ENCODE results near the gene NGLY1. TPM values are rescaled to one million over a fixed set of nuclear protein-coding genes. Genes with fewer than 3 reads are reported as not detected.

The NGLY1 gene
- total and polyA plus RNA-seq, 3 experiments from 2014 or later: 38.1 to 48.9 (median 44.8) TPM

DNA sequence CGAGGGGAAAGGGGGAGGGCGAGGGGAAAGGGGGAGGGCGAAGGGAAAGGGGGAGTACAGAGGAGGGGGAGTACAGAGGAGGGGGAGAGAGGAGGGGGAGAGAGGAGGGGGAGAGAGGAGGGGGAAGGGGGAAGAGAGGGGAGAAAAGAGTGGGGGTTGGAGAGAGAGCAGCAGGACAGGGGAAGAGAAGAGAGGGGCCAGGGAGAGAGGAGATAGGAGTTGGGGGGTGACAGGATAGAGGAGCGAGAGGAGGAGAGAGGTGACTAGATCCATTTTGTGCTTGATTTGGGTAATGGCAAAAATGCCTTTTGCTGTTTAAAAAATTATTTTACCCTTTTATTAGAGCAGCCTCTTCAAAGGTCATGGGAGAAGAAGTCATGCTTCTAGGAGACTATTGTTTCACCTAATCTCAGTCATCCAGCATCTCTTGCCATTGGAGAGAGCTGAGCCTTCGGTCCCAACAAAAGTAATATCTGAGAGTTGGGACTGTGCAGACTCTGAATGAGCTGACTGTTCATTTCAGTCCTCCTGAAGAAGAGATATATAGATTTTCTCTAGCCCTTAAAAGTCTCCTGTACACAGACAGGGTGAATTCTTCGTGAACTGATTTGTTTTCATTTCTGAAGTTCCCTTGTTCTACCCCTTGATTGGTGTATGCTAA, 103.5 kb downstream of the NGLY1 start:
- Histone ChIP-seq H3K9me3 (ENCODE audit: low read length) (no peaks in the 10 kb centered on the region), H3K4me1 (ENCODE audit: insufficient read depth, low read length) (no peaks in the 10 kb centered on the region), H3K27me3 (ENCODE audit: insufficient read depth, low read length, poor library complexity, severe bottlenecking) (no peaks in the 10 kb centered on the region), H3K4me3 (ENCODE audit: low read length) (no peak overlapping the region), H3K36me3 (ENCODE audit: insufficient read depth, low read length) (no peaks in the 10 kb centered on the region), H3K27ac (ENCODE audit: low read depth, low read length) (no peak overlapping the region)
- H3K27ac Mint-ChIP-seq: no peak overlapping the region
- no peaks in the 10 kb centered on the region for H3K4me1 Mint-ChIP-seq
- H3K27me3 Mint-ChIP-seq: peaks cover 0 to 7% of the 10 kb centered on the region in 2 donors
- H3K36me3 Mint-ChIP-seq: peaks cover 0 to 2% (median 0%) of the 10 kb centered on the region in 3 donors
- no peaks in the 10 kb centered on the region for H3K9me3 Mint-ChIP-seq
- H3K4me3 Mint-ChIP-seq: no peak overlapping the region
- no peak for DNase-seq
- POLR2A ChIA-PET: no interaction called here
- CTCF ChIA-PET: no interaction called here

DNA sequence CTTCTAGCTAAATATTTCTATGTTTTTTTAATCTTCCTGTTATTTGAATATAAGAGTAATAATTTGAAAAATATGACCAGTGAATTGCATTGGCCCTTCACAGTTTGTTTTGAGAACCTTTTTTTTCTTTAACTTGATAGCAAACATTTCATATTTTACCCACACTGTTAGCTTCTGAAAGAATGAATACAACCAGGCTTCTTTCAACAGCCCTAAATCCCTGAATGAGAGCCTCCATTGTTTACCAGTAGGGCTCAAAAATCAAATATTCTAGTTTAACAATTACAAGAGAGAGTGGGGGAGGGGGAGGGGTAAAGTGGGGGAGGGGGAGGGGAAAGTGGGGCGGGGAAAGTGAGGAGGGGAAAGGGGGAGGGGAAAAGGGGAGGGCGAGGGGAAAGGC, 104.1 kb downstream of the NGLY1 start:
- ChIA-PET CTCF (no interaction called here), POLR2A (no interaction called here)
- H3K9me3 Mint-ChIP-seq: no peaks in the 10 kb centered on the region
- no peaks in the 10 kb centered on the region for H3K27me3 ChIP-seq (ENCODE audit: insufficient read depth, low read length, poor library complexity, severe bottlenecking)
- DNase-seq: no peak
- H3K36me3 Mint-ChIP-seq: peaks cover 0 to 2% (median 0%) of the 10 kb centered on the region in 3 donors
- no peaks in the 10 kb centered on the region for H3K4me1 ChIP-seq (ENCODE audit: insufficient read depth, low read length)
- H3K27ac Mint-ChIP-seq: no peak overlapping the region
- no peak overlapping the region for H3K4me3 Mint-ChIP-seq
- H3K36me3 ChIP-seq (ENCODE audit: insufficient read depth, low read length): no peaks in the 10 kb centered on the region
- H3K27me3 Mint-ChIP-seq: peaks cover 0 to 9% of the 10 kb centered on the region in 2 donors
- no peak overlapping the region for H3K27ac ChIP-seq (ENCODE audit: low read depth, low read length)
- H3K4me1 Mint-ChIP-seq: no peaks in the 10 kb centered on the region
- H3K9me3 ChIP-seq (ENCODE audit: low read length): no peaks in the 10 kb centered on the region
- H3K4me3 ChIP-seq (ENCODE audit: low read length): no peak overlapping the region

DNA sequence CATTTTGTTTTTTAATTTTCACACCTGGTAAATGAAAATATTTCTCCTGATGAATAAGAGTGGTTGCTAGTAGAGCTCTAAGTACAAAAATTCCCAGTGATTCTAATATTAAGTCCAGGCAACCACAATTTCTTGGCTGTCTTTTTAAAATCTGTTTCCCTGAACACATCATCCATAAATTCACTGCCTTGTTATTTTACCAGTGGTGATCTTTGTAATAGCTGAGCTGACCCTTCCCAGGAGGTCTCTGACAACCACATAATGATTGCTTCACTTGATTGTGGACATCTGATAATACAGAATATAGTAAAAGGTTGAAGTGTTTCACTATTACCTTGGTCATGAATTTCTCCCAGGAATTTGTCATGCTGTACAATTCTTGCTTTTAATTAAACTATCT, 104.7 kb downstream of the NGLY1 start:
- DNase-seq: no peak
- Histone ChIP-seq H3K27me3 (ENCODE audit: insufficient read depth, low read length, poor library complexity, severe bottlenecking) (no peaks in the 10 kb centered on the region), H3K4me3 (ENCODE audit: low read length) (no peak overlapping the region), H3K36me3 (ENCODE audit: insufficient read depth, low read length) (no peaks in the 10 kb centered on the region), H3K9me3 (ENCODE audit: low read length) (no peaks in the 10 kb centered on the region), H3K27ac (ENCODE audit: low read depth, low read length) (no peak overlapping the region), H3K4me1 (ENCODE audit: insufficient read depth, low read length) (no peaks in the 10 kb centered on the region)
- no peak overlapping the region for H3K27ac Mint-ChIP-seq
- H3K27me3 Mint-ChIP-seq: peaks cover 0 to 9% of the 10 kb centered on the region in 2 donors
- no peaks in the 10 kb centered on the region for H3K9me3 Mint-ChIP-seq
- ChIA-PET CTCF (no interaction called here), POLR2A (no interaction called here)
- H3K4me1 Mint-ChIP-seq: no peaks in the 10 kb centered on the region
- H3K36me3 Mint-ChIP-seq: peaks cover 0 to 2% (median 0%) of the 10 kb centered on the region in 3 donors
- H3K4me3 Mint-ChIP-seq: no peak overlapping the region

GRCh38 chr3:25677121-25677520, 106.1 kb downstream of the NGLY1 start:
- no peaks in the 10 kb centered on the region for H3K4me1 Mint-ChIP-seq
- no peaks in the 10 kb centered on the region for H3K9me3 Mint-ChIP-seq
- ChIA-PET POLR2A (no interaction called here), CTCF (no interaction called here)
- no peaks in the 10 kb centered on the region for H3K27me3 ChIP-seq (ENCODE audit: insufficient read depth, low read length, poor library complexity, severe bottlenecking)
- no peaks in the 10 kb centered on the region for H3K36me3 ChIP-seq (ENCODE audit: insufficient read depth, low read length)
- H3K9me3 ChIP-seq (ENCODE audit: low read length): no peaks in the 10 kb centered on the region
- no peak for DNase-seq
- H3K4me1 ChIP-seq (ENCODE audit: insufficient read depth, low read length): no peaks in the 10 kb centered on the region
- H3K4me3 ChIP-seq (ENCODE audit: low read length): no peak overlapping the region
- H3K4me3 Mint-ChIP-seq: no peak overlapping the region
- no peak overlapping the region for H3K27ac Mint-ChIP-seq
- H3K27me3 Mint-ChIP-seq: peaks cover 0 to 9% of the 10 kb centered on the region in 2 donors
- H3K36me3 Mint-ChIP-seq: peaks cover 0 to 2% (median 0%) of the 10 kb centered on the region in 3 donors
- H3K27ac ChIP-seq (ENCODE audit: low read depth, low read length): no peak overlapping the region

DNA sequence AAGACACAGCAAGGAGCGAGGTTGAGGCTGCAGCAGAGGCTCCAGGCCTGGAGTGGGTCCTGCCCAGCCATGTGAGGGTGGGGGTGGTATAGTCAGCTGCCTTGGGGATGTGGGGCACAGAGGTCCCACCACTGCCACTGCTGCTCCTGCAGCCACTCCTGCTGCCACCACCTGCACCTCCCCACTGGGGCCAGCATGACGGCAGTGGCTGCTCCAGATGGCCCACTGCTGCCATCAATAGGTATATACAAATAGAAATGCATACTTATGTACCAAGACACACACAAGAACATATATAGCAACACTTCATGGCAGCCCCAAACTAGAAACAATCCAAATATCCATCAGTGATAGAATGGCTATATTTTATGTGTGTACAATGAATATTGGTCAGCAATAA, 108.6 kb downstream of the NGLY1 start:
- Histone ChIP-seq H3K4me1 (ENCODE audit: insufficient read depth, low read length) (no peaks in the 10 kb centered on the region), H3K36me3 (ENCODE audit: insufficient read depth, low read length) (no peaks in the 10 kb centered on the region), H3K4me3 (ENCODE audit: low read length) (no peak overlapping the region), H3K9me3 (ENCODE audit: low read length) (no peaks in the 10 kb centered on the region), H3K27ac (ENCODE audit: low read depth, low read length) (no peak overlapping the region), H3K27me3 (ENCODE audit: insufficient read depth, low read length, poor library complexity, severe bottlenecking) (no peaks in the 10 kb centered on the region)
- Mint-ChIP-seq H3K27ac (no peak overlapping the region), H3K9me3 (no peaks in the 10 kb centered on the region), H3K27me3 (peaks cover 0 to 9% of the 10 kb centered on the region in 2 donors), H3K4me3 (no peak overlapping the region), H3K4me1 (no peaks in the 10 kb centered on the region), H3K36me3 (peaks cover 0 to 2% (median 0%) of the 10 kb centered on the region in 3 donors)
- ChIA-PET CTCF (no interaction called here), POLR2A (no interaction called here)
- DNase-seq: no peak

DNA sequence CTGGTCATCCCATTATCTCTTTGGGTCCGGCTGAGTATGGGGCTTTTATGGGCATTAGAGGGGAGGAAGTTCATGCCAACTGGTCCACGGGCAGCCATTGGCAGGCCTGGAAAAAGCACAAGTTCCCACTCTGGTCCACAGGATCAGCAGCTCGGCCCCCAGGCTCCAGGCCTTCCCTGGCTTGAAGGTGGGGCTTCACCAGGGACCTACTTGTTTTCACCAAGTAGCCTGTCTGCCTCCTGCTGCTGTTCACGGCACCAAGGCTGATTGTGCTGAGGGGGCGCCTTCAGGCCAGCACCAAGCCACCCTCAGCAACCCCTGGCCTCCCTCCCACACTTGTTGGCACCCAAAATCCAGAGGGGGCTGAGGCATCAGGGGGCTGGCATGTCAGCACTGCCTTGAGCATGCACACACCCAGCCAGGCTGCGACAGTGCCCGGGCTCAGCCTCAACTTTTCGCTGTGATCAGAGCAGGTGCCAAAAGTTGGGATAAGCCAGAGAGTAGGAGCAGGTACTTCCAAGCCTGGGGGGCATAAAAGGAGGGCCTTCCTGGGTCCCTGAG, 109.4 kb downstream of the NGLY1 start:
- CTCF ChIA-PET: interaction anchor here (0.9 kb wide), 1 partner anchor 26 kb away, joined by 3 read pairs; no protein-coding TSS in a partner anchor
- H3K9me3 Mint-ChIP-seq: no peaks in the 10 kb centered on the region
- DNase-seq: no peak

More for the DNA sequence above, 109.4 kb downstream of the NGLY1 start:
- H3K9me3 ChIP-seq (ENCODE audit: low read length): no peaks in the 10 kb centered on the region
- peaks cover 0 to 2% (median 0%) of the 10 kb centered on the region in 3 donors for H3K36me3 Mint-ChIP-seq
- no peak overlapping the region for H3K27ac ChIP-seq (ENCODE audit: low read depth, low read length)
- H3K27ac Mint-ChIP-seq: no peak overlapping the region
- no peak overlapping the region for H3K4me3 ChIP-seq (ENCODE audit: low read length)
- peaks cover 0 to 9% of the 10 kb centered on the region in 2 donors for H3K27me3 Mint-ChIP-seq
- no peak overlapping the region for H3K4me3 Mint-ChIP-seq
- POLR2A ChIA-PET: no interaction called here
- H3K4me1 ChIP-seq (ENCODE audit: insufficient read depth, low read length): no peaks in the 10 kb centered on the region
- no peaks in the 10 kb centered on the region for H3K4me1 Mint-ChIP-seq
- H3K27me3 ChIP-seq (ENCODE audit: insufficient read depth, low read length, poor library complexity, severe bottlenecking): no peaks in the 10 kb centered on the region
- no peaks in the 10 kb centered on the region for H3K36me3 ChIP-seq (ENCODE audit: insufficient read depth, low read length)

Other genes with a start within 250 kb of the NGLY1 start
- 10 to 100 TPM; 96.5 to 98.6 TPM for gene TOP2B, start 118.5 kb downstream of the NGLY1 start, total RNA-seq
- gene TOP2B, start 118.5 kb downstream of the NGLY1 start, polyA plus RNA-seq: 99.6 TPM
- 10 to 100 TPM; 12.1 to 12.9 TPM for gene OXSM, start 6.6 kb upstream of the NGLY1 start, total RNA-seq
- gene OXSM, start 6.6 kb upstream of the NGLY1 start, polyA plus RNA-seq: 13.1 TPM